NCI-H1436 treated with DMSO at 0.1 percent for 48 hours (cell line): ENCODE data around the gene SLC8A1.

ENCODE experiments used
- DNase-seq: peaks from one replicate; lab custom pipeline; 2025; lab: John Stamatoyannopoulos, UW

SLC8A1 gene

DNA sequence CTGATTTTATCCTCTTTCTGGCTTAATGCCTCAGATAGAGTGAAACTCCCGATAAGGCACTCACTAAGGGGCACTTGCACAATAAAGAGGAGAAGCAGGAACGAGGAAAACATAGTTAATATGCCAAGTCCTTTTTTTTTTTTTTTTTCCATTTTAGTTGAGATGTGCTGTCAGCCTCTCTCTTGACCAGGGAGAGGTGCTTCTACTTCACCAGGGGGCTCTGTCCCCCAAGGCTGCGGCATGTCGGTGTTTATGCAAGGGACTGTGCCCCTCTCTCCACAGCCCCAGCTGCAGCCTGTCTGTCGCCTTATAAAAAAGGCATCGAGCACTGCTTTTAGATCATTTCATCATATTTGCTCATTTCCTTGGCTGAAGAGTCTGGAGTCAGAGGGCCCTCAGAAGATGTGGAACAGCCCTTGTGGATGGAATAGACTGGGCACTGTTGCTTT lies 178.1 kb downstream of the SLC8A1 start:
- no peak for DNase-seq

- DNase-seq, result no peak
Measured at GRCh38 chr2:40271094-40271493, 180.8 kb downstream of the SLC8A1 start.

GRCh38 chr2:40270372-40270771 lies 181.5 kb downstream of the SLC8A1 start:
- DNase-seq, result no peak

DNA sequence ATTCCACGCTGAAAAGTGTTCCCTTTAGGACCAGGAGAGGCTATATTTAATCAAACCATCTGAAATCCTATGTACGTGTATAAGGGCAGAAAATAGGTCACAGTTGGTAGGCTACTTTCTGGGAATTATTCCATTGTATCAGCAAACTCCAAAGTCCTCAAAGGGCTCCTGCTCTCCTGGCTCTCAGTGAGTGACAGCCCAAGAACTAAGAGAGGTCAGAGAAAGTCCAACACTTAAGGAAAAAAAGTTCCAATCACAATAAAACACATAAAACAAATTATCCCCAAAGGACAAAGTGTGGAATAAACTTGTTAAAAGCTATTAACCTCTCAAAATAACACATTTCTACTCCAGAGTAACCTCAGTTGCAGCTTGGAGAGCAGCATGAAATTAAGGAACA lies 183.3 kb downstream of the SLC8A1 start:
- no peak for DNase-seq

DNA sequence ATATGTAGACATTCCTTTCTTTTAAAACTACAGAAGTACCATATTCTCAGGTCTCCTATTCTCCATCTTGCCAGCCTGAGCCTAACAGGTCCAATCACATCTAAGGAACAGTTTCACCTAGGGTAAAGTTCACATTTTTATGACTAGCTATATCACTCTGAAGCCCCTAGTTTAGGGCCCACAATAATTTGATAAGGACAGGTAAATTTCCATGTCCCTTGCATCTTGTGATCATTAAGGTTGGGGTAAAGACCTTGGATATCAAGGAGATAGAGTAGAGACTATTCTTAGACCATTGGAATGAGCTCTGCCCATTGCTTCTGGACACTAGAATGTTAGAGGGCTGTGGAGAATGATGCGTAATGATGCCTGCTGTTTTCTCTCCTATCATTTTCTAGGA lies 185.7 kb downstream of the SLC8A1 start:
- no peak for DNase-seq

GRCh38 chr2:40265602-40266001 lies 186.3 kb downstream of the SLC8A1 start:
- no peak for DNase-seq

DNA sequence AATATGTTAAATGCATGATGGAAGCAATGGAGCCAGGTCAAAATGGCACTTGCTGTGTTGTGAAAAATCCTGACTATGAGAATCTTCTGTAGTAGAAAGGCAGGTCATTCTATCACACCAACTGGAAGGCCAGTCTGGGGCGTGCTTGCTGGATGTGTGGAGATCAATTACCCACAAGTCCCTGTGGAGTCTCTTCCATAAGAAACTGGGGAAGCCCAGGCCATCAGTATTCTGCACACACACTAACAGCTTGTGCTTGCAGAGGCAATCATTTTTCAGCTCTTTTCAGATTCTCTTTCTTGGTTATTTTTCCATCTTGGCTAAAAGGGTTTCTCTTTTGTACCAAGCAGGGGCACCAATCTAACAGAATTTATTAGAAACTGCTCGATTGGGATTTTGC lies 190.8 kb downstream of the SLC8A1 start:
- no peak for DNase-seq

- no peak for DNase-seq
Measured at GRCh38 chr2:40260437-40260836, 191.5 kb downstream of the SLC8A1 start.

DNA sequence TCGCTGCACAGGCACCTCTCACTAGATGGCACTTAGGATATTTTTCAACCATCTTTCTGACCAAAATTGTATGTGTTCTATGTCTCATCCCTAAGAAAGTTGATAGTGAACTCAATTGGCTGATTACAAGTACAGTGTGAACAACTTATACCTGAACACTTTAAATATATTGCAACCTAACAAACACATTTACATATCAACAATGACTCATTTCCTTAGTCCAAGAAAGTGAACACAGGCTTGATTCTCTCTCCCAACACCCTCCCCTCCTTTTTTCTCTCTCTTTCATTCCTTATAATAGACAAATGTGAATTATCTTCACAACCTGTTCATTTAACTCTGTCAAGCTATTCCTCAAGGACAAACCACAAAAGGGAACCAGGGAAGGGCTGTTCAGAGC lies 192.0 kb downstream of the SLC8A1 start:
- DNase-seq, result no peak

DNA sequence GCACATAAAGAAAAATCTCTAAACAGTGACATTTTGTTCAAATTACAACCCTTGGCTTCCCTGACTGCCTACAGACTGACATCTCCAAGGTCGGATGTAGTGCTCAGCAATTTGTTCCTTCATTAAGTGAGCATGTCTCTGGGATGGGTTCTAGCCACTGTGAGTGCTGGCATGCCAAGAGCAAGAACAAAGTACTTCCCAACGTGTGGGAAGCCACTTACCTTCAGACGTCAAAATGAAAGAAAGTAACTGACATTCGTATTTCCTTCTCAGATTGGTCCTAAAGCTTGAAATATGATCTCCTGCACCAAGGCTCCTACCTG lies 193.8 kb downstream of the SLC8A1 start:
- no peak for DNase-seq

DNA sequence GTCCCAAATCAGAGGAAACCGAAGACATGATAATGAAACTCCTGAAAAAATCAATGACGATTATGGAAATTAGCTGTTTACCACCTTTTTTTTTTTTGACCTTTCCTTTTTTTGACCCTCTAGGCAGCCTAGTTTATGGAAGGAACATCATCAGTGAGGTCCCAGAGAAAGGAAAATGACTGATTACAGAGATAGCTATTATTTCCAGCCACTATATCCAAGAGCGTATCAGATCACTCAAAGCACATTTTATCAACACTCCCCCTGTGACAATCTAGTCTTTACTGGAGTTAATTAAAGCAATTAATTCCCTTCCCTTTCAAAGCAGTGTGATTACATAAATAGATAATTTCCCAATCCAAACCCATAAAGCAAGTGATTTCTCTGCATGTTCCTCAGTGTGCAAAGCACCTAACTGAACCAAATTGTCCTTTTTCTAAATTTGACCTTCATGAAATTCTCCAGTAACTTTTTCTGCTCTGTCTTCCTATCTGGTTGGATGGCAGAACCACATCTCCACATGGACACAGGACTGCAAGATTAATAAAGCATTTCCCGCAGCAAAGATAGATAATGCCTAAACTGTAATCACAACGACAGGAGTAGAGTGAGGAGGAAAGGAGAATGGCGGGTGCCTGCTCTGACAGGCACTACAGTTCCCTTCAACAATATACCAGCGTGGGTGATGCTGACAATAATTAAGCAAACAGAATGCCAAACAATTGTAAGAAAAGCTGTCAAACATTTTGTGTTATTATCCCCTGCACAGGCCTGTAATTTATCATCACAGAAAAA lies 194.4 kb downstream of the SLC8A1 start:
- DNase-seq, result no peak

- no peak for DNase-seq
Measured at GRCh38 chr2:40256649-40257048, 195.2 kb downstream of the SLC8A1 start.

- no peak for DNase-seq
Measured at GRCh38 chr2:40256008-40256407, 195.9 kb downstream of the SLC8A1 start.

DNA sequence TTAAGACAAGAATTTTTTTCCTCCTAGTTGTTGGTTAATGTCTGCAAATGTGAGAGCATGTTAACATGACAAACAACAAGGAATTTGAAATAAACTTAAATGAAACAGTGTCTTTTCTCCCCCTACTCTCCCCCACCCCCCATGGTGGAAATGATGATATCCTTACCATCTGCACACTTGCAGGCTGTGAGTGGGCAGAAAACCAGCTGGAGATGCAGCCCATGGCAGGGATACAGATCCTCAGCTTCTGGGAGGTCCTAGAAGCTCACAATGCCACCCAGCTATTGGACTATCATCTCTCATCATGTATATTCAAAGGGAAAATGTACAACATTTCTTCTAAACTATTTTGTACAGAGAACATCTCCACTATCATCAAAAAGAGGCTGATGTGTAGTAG lies 196.8 kb downstream of the SLC8A1 start:
- no peak for DNase-seq

DNA sequence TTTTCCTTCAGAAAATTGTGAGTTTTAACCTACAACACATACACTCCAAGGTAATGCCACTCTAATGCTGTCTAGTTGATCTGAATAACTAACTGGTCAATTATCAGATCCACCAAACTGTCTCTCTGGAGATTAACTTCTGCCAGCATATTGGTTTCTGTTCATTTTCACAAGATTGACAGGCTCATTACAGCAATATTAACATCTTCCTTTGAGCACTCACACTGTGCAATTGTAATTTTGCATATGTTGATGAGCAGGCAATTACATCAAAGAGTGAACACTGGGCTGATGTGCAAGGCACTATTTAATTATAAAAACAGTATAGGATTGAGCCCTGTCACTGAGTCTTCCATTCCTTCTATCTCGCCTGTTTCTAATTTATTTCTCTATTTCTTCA lies 197.3 kb downstream of the SLC8A1 start:
- DNase-seq, result no peak

DNA sequence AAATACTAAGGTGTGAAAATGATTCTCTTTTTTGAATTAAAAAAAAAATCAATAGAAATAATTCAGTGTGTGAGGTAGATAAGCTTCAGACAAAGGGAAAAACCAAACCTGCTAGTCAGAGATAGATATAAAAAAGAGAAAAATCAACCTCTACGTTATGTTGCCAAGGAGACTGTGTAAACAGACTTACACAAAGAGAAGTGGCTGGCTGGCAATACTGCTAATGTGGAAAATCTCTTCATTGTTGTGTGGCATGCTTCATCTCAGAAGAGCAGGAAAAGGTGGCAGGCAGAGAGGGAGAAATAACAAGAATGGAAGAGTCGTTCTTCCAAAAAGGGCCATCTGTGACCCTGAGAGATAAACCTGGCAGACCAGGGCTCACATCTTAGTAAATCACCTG lies 200.8 kb downstream of the SLC8A1 start:
- peak; percentile 91 for DNase-seq

- peak; percentile 42 for DNase-seq
Measured at GRCh38 chr2:40249577-40249976, 202.3 kb downstream of the SLC8A1 start.

GRCh38 chr2:40248294-40248693 lies 203.6 kb downstream of the SLC8A1 start:
- no peak for DNase-seq

DNA sequence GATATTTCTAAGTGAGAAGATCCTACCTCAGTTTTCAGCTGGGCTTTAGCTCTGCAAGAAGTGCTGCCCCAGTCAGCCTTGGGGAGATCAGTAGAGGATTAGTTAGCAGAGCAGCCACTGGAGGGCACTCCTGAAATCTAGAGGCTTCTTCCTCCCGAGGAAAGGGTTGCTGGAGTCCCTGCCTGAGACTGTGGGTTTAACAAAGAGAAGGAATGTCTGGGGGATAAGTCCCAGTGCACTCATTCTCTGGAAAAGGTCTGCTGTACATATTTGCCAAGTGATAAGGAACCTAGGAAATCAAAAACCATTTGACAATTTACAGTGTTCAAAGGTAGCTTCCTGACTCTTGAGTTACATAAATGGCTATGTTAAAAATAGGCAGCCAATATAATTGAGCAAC lies 207.2 kb downstream of the SLC8A1 start:
- peak; percentile 33 for DNase-seq

GRCh38 chr2:40244251-40244650 lies 207.6 kb downstream of the SLC8A1 start:
- DNase-seq, result no peak

- no peak for DNase-seq
Measured at GRCh38 chr2:40243581-40244187, 208.2 kb downstream of the SLC8A1 start.

- peak; percentile 37 for DNase-seq
Measured at GRCh38 chr2:40242315-40242714, 209.6 kb downstream of the SLC8A1 start.

DNA sequence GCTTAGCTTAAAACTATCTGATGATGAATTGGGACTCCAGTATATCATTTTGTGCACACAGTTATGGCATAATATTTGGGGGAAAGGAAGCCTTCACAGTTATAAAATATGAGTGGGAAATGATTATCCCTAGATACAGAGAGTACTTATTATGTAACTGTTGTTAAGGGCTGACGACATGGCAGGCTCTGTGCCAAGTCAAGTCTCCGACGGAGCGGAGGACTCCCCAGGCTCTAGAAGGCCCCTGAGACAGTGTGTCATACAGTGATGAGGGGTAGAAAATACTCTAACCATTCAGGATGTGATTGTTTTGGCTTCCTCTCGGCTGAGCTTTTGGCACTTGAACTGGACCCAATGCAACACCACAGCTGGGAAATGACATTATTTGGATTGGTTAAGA lies 211.8 kb downstream of the SLC8A1 start:
- peak; percentile 67 for DNase-seq
